Heart left ventricle (tissue), 13 donors: ENCODE results near the gene PHACTR1.

Experiments
- CTCF ChIP-seq, 12 donors: fragments of 200-600 bp; sonication (generic) in 4 of 12; IDR thresholded peaks; one replicate each; pipeline versions ENCODE4 v1.5.0 to v1.8.0; 2018 to 2022; ENCODE audit warnings: antibody characterized with exemption in 12 of 12, mild to moderate bottlenecking in 5 of 12
- POLR2A ChIP-seq, 2 donors: fragments of 450-650 bp; IDR thresholded peaks; one replicate each; pipeline ENCODE4 v1.6.1; 2017; ENCODE audit warnings: antibody characterized with exemption in 2 of 2, mild to moderate bottlenecking in 2 of 2, moderate library complexity in 2 of 2
- donor health status: ischemic (EF 13 %, LVEDD 7.1; RV severe dilation, severe dysfunction).
- donor health status: DM: no; HTN: yes; CAD: no.
- donor health status: DM: no; HTN: no; CAD: no.
- donor health status: ischemic (EF 25% LVEDD 6.9; RV normal size, moderate dysfunction).
- donor health status: ischemic (EF 25% LVEDD 5.7; RV mildly dilated, moderate dysfunction).
- donor health status: ischemic (EF 35%, LVEDD 5.7; RV mildly dilated, moderate dysfunction).
- donor health status: nonischemic (EF 11% LVEDD 7.7; RV severe dilation, severe dysfunction).
- donor health status: DM: yes; HTN: yes; CAD: no.
- donor health status: PGD.
- donor health status: ischemic (EF 29% LVEDD 5.4; RV normal size, mild dysfunction).
- donor health status: nonischemic (EF 23%, LVEDD 6.1; RV moderate dilation, normal function).

GRCh38 chr6:12751694-12752325 lies 35.2 kb downstream of the PHACTR1 start:
- TF ChIP-seq CTCF (IDR thresholded peaks at IDR 0.05) (no peak), POLR2A (IDR thresholded peaks at IDR 0.05) (no peak)
